Measurements from ENCODE around the gene ZNF497. TPM values are rescaled to one million over a fixed set of nuclear protein-coding genes. Genes with fewer than 3 reads are reported as not detected.

Gene ZNF497
- total and polyA plus RNA-seq, 2 of the 13 experiments (the other 11 are each of a cell fraction or from before 2014, with no cell fraction given), result 1.5 to 1.9 TPM

GRCh38 chr19:58305065-58305931, 57.3 kb downstream of the ZNF497 start, which contains the start of gene ERVK3-1 (continued):
- TF ChIP-seq HNF1B (CRISPR knock-in tag; IDR thresholded peaks at IDR 0.05), result peak; percentile 68
- TF ChIP-seq KAT8 (CRISPR knock-in tag; IDR thresholded peaks at IDR 0.05), result peak; percentile 98
- peak; percentile 44; the same call in 1 of the 2 replicates for TF ChIP-seq ZXDC (CRISPR knock-in tag; IDR thresholded peaks at IDR 0.05)
- TF ChIP-seq SRSF1 (optimal IDR thresholded peaks at IDR 0.05; ENCODE audit: low read depth, low read length), result peak; percentile 84
- no peak for TF ChIP-seq ZFAT (CRISPR knock-in tag; conservative IDR thresholded peaks at IDR 0.05)
- TF ChIP-seq AGO2 (optimal IDR thresholded peaks at IDR 0.05; ENCODE audit: low read depth, low read length), result peak; percentile 88
- TF ChIP-seq RARG (CRISPR knock-in tag; IDR thresholded peaks at IDR 0.05; ENCODE audit: low read depth), result no peak
- TF ChIP-seq ZNF143 (CRISPR knock-in tag; IDR thresholded peaks at IDR 0.05), result peak; percentile 100
- no peak for TF ChIP-seq GTF3A (CRISPR knock-in tag; conservative IDR thresholded peaks at IDR 0.05)
- 0 out of 2 replicates have a peak, but pooled peaks have one; percentile 37 for TF ChIP-seq ZNF292 (CRISPR knock-in tag; IDR thresholded peaks at IDR 0.05; ENCODE audit: borderline replicate concordance, low read depth)
- TF ChIP-seq RELA (CRISPR knock-in tag; IDR thresholded peaks at IDR 0.05), result 0 out of 2 replicates have a peak, but pooled peaks have one; percentile 68
- TF ChIP-seq ZNF713 (CRISPR knock-in tag; IDR thresholded peaks at IDR 0.05), result 0 out of 2 replicates have a peak, but pooled peaks have one; percentile 29
- TF ChIP-seq ZNF512 (CRISPR knock-in tag; IDR thresholded peaks at IDR 0.05), result 0 out of 2 replicates have a peak, but pooled peaks have one; percentile 55
- TF ChIP-seq KLF9 (CRISPR knock-in tag; IDR thresholded peaks at IDR 0.05; ENCODE audit: low read depth), result peak; percentile 30; the same call in 1 of the 2 replicates
- TF ChIP-seq NR2C2 (CRISPR knock-in tag; IDR thresholded peaks at IDR 0.05; ENCODE audit: borderline replicate concordance), result peak; percentile 89
- peak; percentile 43; the same call in 1 of the 2 replicates for TF ChIP-seq PAXIP1 (CRISPR knock-in tag; conservative IDR thresholded peaks at IDR 0.05)
- TF ChIP-seq HOXA7 (CRISPR knock-in tag; IDR thresholded peaks at IDR 0.05), result no peak
- TF ChIP-seq HOXA3 (CRISPR knock-in tag; IDR thresholded peaks at IDR 0.05), result peak; percentile 96
- TF ChIP-seq ZNF121 (CRISPR knock-in tag; IDR thresholded peaks at IDR 0.05), result peak; percentile 55; the same call in 1 of the 2 replicates
